ENCODE data around the gene SPRR1B. TPM values are rescaled to one million over a fixed set of nuclear protein-coding genes. Genes with fewer than 3 reads are reported as not detected.

Gene SPRR1B
- total RNA-seq, 1 experiment from 2014 or later: not detected

DNA sequence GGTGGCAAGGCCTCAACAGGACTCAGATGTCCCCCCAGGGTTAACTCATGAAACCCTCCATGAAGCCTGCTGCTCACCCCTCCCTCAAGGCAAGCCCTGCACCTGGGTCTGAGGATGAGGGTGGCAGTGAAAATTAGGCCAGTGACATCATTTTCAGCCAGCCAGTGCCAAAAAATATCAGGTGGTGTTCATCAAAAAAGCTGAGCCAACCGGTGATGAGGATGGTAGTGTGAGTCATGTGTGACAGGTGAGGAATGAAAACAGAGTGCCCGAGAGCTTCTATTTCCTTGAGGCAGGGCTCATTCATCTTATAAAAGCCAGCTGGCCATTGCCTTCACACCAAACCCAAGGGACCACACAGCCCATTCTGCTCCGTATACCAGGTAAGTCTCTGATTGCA is 47.3 kb upstream of the SPRR1B start, which contains the start of gene SPRR1A:
Gene SPRR1A (plus strand): TSS at position 339 of the 400 bp plus-strand sequence. CDS start 1,150 bp downstream, outside the sequence.
- TF ChIP-seq, protein P1, sequence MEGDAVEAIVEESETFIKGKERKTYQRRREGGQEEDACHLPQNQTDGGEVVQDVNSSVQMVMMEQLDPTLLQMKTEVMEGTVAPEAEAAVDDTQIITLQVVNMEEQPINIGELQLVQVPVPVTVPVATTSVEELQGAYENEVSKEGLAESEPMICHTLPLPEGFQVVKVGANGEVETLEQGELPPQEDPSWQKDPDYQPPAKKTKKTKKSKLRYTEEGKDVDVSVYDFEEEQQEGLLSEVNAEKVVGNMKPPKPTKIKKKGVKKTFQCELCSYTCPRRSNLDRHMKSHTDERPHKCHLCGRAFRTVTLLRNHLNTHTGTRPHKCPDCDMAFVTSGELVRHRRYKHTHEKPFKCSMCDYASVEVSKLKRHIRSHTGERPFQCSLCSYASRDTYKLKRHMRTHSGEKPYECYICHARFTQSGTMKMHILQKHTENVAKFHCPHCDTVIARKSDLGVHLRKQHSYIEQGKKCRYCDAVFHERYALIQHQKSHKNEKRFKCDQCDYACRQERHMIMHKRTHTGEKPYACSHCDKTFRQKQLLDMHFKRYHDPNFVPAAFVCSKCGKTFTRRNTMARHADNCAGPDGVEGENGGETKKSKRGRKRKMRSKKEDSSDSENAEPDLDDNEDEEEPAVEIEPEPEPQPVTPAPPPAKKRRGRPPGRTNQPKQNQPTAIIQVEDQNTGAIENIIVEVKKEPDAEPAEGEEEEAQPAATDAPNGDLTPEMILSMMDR (IDR thresholded peaks at IDR 0.05; ENCODE audit: insufficient read depth in 1 of 2, low read depth in 1 of 2, low read length in 1 of 2, severe bottlenecking in 1 of 2, unreplicated experiment in 1 of 2): no peak
- no peaks in the 10 kb centered on the region for H3K4me1 Mint-ChIP-seq (ENCODE audit: low read depth, unreplicated experiment)
- no peak within 1 kb of the TSS for H3K4me3 Mint-ChIP-seq (ENCODE audit: unreplicated experiment)
- intact Hi-C loops (cut with micrococcal nuclease; ENCODE audit: unreplicated experiment): no loop called here
- H3K27ac Mint-ChIP-seq (ENCODE audit: unreplicated experiment): no peak within 1 kb of the TSS
- no peak for DNase-seq
- H3K9me3 Mint-ChIP-seq (ENCODE audit: unreplicated experiment): no peaks in the 10 kb centered on the region
- no peaks in the 10 kb centered on the region for H3K36me3 Mint-ChIP-seq (ENCODE audit: insufficient read depth, unreplicated experiment)
- no peaks in the 10 kb centered on the region for H3K36me3 ChIP-seq (ENCODE audit: control insufficient read depth, insufficient read depth, low read length)
- ChIA-PET POLR2A (interaction anchor here (0.6 kb wide), 1 partner anchor 744 kb away, joined by 4 read pairs; the partner anchor contains the start of gene INTS3), CTCF (no interaction called here)
- no TSS peak for BruUV-seq (replicated peaks)
- peaks cover 2% of the 10 kb centered on the region; the same call in 1 of the 2 replicates for H3K27me3 ChIP-seq (replicated peaks; ENCODE audit: control insufficient read depth, insufficient read depth, low read length)
- peaks cover 23% of the 10 kb centered on the region for H3K27me3 Mint-ChIP-seq (ENCODE audit: insufficient read depth, unreplicated experiment)
- H3K4me1 ChIP-seq: no peaks in the 10 kb centered on the region
- no peak within 1 kb of the TSS for H3K4me3 ChIP-seq (ENCODE audit: low read depth, low read length)
- peaks cover 5% of the 10 kb centered on the region; the same call in 1 of the 2 replicates for H3K9me3 ChIP-seq

DNA sequence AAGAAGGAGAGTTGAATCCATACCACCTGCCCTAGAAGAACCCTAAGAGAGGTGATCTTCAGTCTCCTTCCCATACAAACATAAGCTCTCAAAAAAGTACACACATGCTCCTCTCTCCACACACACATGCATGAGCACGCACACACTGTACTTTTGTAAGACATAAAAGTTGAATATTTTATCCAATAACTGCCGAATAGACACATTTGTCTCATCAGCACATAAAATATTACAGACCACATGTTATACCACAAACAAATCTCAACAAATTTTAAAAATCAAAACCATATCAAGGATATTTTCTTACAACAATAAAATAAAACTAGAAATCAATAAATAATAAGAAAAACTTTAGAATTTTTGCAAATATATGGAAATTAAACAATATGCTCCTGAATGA is 44.4 kb upstream of the SPRR1B start:
- H3K9me3 ChIP-seq: peaks cover 5% of the 10 kb centered on the region; the same call in 1 of the 2 replicates
- Mint-ChIP-seq H3K36me3 (ENCODE audit: insufficient read depth, unreplicated experiment) (no peaks in the 10 kb centered on the region), H3K27ac (ENCODE audit: unreplicated experiment) (no peak overlapping the region), H3K27me3 (ENCODE audit: insufficient read depth, unreplicated experiment) (peaks cover 21% of the 10 kb centered on the region), H3K4me3 (ENCODE audit: unreplicated experiment) (no peak overlapping the region), H3K9me3 (ENCODE audit: unreplicated experiment) (no peaks in the 10 kb centered on the region), H3K4me1 (ENCODE audit: low read depth, unreplicated experiment) (no peaks in the 10 kb centered on the region)
- BruUV-seq (replicated peaks): no TSS peak
- no peak for DNase-seq
- H3K27me3 ChIP-seq (replicated peaks; ENCODE audit: control insufficient read depth, insufficient read depth, low read length): peaks cover 2% of the 10 kb centered on the region; the same call in 1 of the 2 replicates
- H3K4me1 ChIP-seq: no peaks in the 10 kb centered on the region
- H3K4me3 ChIP-seq (ENCODE audit: low read depth, low read length): no peak overlapping the region
- ChIA-PET CTCF (no interaction called here), POLR2A (no interaction called here)
- TF ChIP-seq, protein P1 (IDR thresholded peaks at IDR 0.05; ENCODE audit: insufficient read depth in 1 of 2, low read depth in 1 of 2, low read length in 1 of 2, severe bottlenecking in 1 of 2, unreplicated experiment in 1 of 2): no peak
- intact Hi-C loops (cut with micrococcal nuclease; ENCODE audit: unreplicated experiment): no loop called here
- no peaks in the 10 kb centered on the region for H3K36me3 ChIP-seq (ENCODE audit: control insufficient read depth, insufficient read depth, low read length)

DNA sequence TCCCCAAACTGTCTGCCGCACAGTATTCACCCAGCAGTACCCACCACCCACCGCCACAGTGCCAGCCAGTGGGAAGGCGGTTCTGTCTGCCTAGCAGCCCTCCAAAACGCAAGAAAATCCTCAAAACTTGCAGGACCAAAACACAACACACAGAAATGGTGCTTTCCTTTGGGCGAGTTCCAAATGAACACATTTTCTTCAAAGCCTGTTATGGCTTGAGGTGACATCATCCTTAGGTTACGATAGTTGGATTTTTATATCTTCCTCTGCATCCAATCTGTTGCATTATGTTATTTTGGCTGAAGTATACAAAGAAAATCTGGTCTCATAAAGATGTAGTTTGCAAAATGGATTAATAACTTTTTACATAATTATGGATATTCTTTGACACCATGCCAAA is 37.8 kb upstream of the SPRR1B start:
- TF ChIP-seq, protein P1 (IDR thresholded peaks at IDR 0.05; ENCODE audit: insufficient read depth in 1 of 2, low read depth in 1 of 2, low read length in 1 of 2, severe bottlenecking in 1 of 2, unreplicated experiment in 1 of 2): no peak
- POLR2A ChIA-PET: no interaction called here
- Histone ChIP-seq H3K36me3 (ENCODE audit: control insufficient read depth, insufficient read depth, low read length) (no peaks in the 10 kb centered on the region), H3K27me3 (replicated peaks; ENCODE audit: control insufficient read depth, insufficient read depth, low read length) (no peaks in the 10 kb centered on the region), H3K9me3 (peaks cover 2% of the 10 kb centered on the region; the same call in 1 of the 2 replicates), H3K4me1 (no peaks in the 10 kb centered on the region), H3K4me3 (ENCODE audit: low read depth, low read length) (no peak overlapping the region)
- Mint-ChIP-seq H3K4me1 (ENCODE audit: low read depth, unreplicated experiment) (no peaks in the 10 kb centered on the region), H3K27ac (ENCODE audit: unreplicated experiment) (no peak overlapping the region), H3K36me3 (ENCODE audit: insufficient read depth, unreplicated experiment) (no peaks in the 10 kb centered on the region), H3K9me3 (ENCODE audit: unreplicated experiment) (peaks cover 9% of the 10 kb centered on the region), H3K4me3 (ENCODE audit: unreplicated experiment) (no peak overlapping the region), H3K27me3 (ENCODE audit: insufficient read depth, unreplicated experiment) (peaks cover 6% of the 10 kb centered on the region)
- no TSS peak for BruUV-seq (replicated peaks)
- DNase-seq: no peak
- intact Hi-C loops (cut with micrococcal nuclease; ENCODE audit: unreplicated experiment): no loop called here
- CTCF ChIA-PET: no interaction called here

All from Caco-2 (cell line).